ENCODE measurements around the gene PRKD2. TPM values are rescaled to one million over a fixed set of nuclear protein-coding genes. Genes with fewer than 3 reads are reported as not detected.

Gene PRKD2
- total and polyA plus RNA-seq, 2 of the 8 experiments (the other 6 are each of a cell fraction or from before 2014, with no cell fraction given), result 24.4 to 63.8 TPM

DNA sequence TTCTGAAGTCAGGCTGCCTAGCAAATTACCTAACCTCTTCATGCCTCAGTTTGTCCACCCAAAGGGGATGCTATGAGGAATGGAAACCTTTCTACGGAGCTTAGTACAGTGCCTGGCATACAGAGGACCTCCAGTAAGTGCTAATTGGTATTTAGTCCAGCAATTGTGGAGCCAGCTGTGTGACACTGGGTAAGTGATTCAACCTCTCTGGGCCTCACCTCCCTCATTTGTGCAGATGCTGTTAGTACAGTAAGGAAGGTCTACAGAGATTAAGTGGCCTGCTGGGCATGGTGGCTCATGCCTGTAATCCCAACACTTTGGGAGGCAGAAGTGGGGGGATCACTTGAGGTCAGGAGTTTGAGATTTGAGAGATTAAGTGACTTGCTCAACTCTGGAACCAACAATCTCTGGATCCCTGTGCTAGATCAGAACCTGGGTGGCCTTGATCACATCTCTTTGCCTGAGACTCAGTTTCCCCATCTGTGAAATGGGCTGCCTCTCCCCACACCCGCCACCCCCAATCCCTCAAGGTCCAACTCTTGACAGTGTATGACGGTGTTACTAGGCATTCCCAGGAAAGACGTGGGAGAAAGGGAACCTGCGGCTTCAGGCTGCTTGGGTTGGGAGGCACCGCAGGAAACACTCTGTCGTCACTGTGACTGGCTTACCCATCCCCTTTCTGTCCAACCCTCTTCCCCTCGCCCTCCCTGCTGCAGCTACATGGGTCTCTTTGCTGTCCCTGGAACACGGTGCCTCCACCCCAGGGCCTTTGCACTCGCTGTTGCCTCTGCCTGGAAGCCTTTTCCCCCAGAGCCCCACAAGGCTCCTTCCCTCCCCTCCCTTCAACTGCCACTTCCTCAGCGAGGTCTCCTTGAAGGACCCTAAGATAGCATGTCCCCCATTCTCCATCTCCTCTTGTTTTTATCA lies 18.3 kb downstream of the PRKD2 start:
- DNase-seq (ENCODE audit: low read depth in 1 of 2, low spot score in 2 of 2) (no peak), FAIRE-seq (no peak)
- Histone ChIP-seq H3K79me1 (ENCODE audit: low read depth, low read length) (peaks cover 2% of the 10 kb centered on the region), H3K23me2 (ENCODE audit: low read depth, low read length) (peaks cover 3% of the 10 kb centered on the region), H3K9me3 (ENCODE audit: insufficient read depth in 2 of 2, low read depth in 1 of 2, low read length in 1 of 2) (no peaks in the 10 kb centered on the region), H4K8ac (ENCODE audit: extremely low read depth, insufficient read depth, low read length) (no peak overlapping the region), H3K14ac (ENCODE audit: insufficient read length) (no peak overlapping the region), H3K27me3 (replicated peaks in 1 of 4; ENCODE audit: control insufficient read depth in 3 of 4, extremely low read depth in 1 of 4, insufficient read depth in 3 of 4, low read length in 3 of 4) (no peaks in the 10 kb centered on the region), H4K20me1 (replicated peaks in 1 of 2; ENCODE audit: control insufficient read depth in 1 of 2, insufficient read depth in 2 of 2, low read length in 2 of 2) (peaks cover 10 to 14% of the 10 kb centered on the region in 2 experiments), H3K27ac (ENCODE audit: low read depth, low read length) (no peak overlapping the region), H4K91ac (replicated peaks; ENCODE audit: insufficient read length, low read length) (no peak overlapping the region), H2BK15ac (ENCODE audit: low read length) (no peak overlapping the region), H2BK12ac (ENCODE audit: low read depth, low read length) (no peak overlapping the region; the same call in 1 of the 2 replicates), H3K56ac (replicated peaks; ENCODE audit: insufficient read length, low read depth, low read length) (no peak overlapping the region), H3K18ac (ENCODE audit: extremely low read depth, low read length) (no peak overlapping the region), H3K9ac (replicated peaks in 1 of 4; ENCODE audit: extremely low read depth in 1 of 4, low read depth in 3 of 4, low read length in 3 of 4) (no peak overlapping the region), H2BK120ac (replicated peaks; ENCODE audit: low read depth, low read length) (no peak overlapping the region), H2BK5ac (ENCODE audit: low read depth, low read length) (no peak overlapping the region), H3K79me2 (ENCODE audit: control insufficient read depth in 1 of 2, insufficient read depth in 2 of 2, low read length in 2 of 2) (no peaks in the 10 kb centered on the region), H2AFZ (ENCODE audit: low read length) (no peak overlapping the region), H3K4me3 (ENCODE audit: extremely low read depth in 1 of 4, insufficient read depth in 2 of 4, low read depth in 3 of 4, low read length in 4 of 4) (no peak overlapping the region), H2BK20ac (ENCODE audit: low read length) (no peak overlapping the region), H3K4me2 (ENCODE audit: insufficient read depth in 1 of 2, low read depth in 2 of 2, low read length in 2 of 2) (no peak overlapping the region; a peak in 1 of 4 replicates), H4K5ac (ENCODE audit: insufficient read length, low read depth, low read length) (no peak overlapping the region), H3K4ac (replicated peaks; ENCODE audit: insufficient read length, low read depth, low read length) (no peak overlapping the region), H3K36me3 (ENCODE audit: control insufficient read depth in 2 of 4, insufficient read depth in 4 of 4, low read length in 3 of 4) (peaks cover 14 to 64% (median 49%) of the 10 kb centered on the region in 4 experiments), H3K23ac (ENCODE audit: insufficient read length) (no peak overlapping the region), H2AK5ac (ENCODE audit: low read depth, low read length) (no peak overlapping the region), H3K4me1 (replicated peaks in 1 of 4; ENCODE audit: control insufficient read depth in 3 of 4, insufficient read depth in 4 of 4, low read length in 3 of 4) (peaks cover 0 to 8% (median 6%) of the 10 kb centered on the region in 4 experiments; a peak in 6 of 7 replicates)
- CTCF ChIA-PET (ENCODE audit: partially characterized antibody), result interaction anchor here (0.6 to 2.6 kb wide), 4 partner anchors 19 to 295 kb away, joined by 4 to 10 read pairs (median 4); no protein-coding TSS in a partner anchor
- 87% methylated on average over 10 of the region's 11 CpGs; no CpG with 5 or more reads in 1 of the 2 experiments for WGBS, 2 experiments (ENCODE audit: extremely low coverage in 1 of 2, insufficient coverage in 1 of 2, insufficient read length in 1 of 2, insufficient replicate concordance in 2 of 2, low coverage in 1 of 2, low lambda C conversion rate in 2 of 2, missing lambda C conversion rate in 1 of 2)
- TF ChIP-seq SUZ12 (IDR thresholded peaks at IDR 0.05; ENCODE audit: low read length) (no peak), KDM1A (IDR thresholded peaks at IDR 0.05; ENCODE audit: borderline replicate concordance, low read length) (no peak)
- POLR2A ChIA-PET (ENCODE audit: partially characterized antibody), result interaction anchor here (0.9 to 3.3 kb wide), 3 partner anchors 10 to 17 kb away, joined by 3 to 18 read pairs (median 7); partner anchors contain the start of gene PRKD2

Measured in H1 (cell line).